K562 (cell line): Measurements from ENCODE around the gene EVL. TPM values are rescaled to one million over a fixed set of nuclear protein-coding genes. Genes with fewer than 3 reads are reported as not detected.

Source experiments
- REST ChIP-seq, 2 experiments: fragments of 450-650 bp; formaldehyde crosslinking in 1 of 2; IDR thresholded peaks; 2 replicates each; pipeline versions ENCODE4 v1.4.0 to v1.6.1; 2014 to 2020; ENCODE audit warnings: mild to moderate bottlenecking in 2 of 2, borderline replicate concordance in 1 of 2, low read depth in 1 of 2
- XRCC5 ChIP-seq: fragments of 200-400 bp; formaldehyde crosslinking; IDR thresholded peaks from 2 replicates; pipeline ENCODE4 v1.6.1; 2017; ENCODE audit warnings: low read depth, mild to moderate bottlenecking, low read length
- polyA plus RNA-seq, 8 experiments: library from polyadenylated mRNA; depleted of rRNA in 4 of 8; stranded (reverse) in 5 of 8; unstranded in 3 of 8; fragments of >200 nt; fragmentation: Nextera tagmentation in 2 of 8; fragmentation: Illumina TruSeq in 1 of 8; extraction: Ambion mirVana in 2 of 8; extraction: Trizol in 1 of 8; gene quantifications; 2 replicates each; pipeline versions ENCODE4 v1.2.1 to v1.2.3, GENCODE V29; 2011 to 2014; ENCODE audit warnings: inconsistent platforms in 1 of 8, missing spikeins in 1 of 8
- total RNA-seq, 7 experiments: library from RNA; depleted of rRNA in 6 of 7; stranded (reverse); fragments of >200 nt in 6 of 7; fragmentation: Illumina TruSeq in 2 of 7; extraction: Trizol in 2 of 7; gene quantifications; 2 replicates each; pipeline versions ENCODE4 v1.2.1 to v1.2.3, GENCODE V29; 2011 to 2021; ENCODE audit warnings: low replicate concordance in 1 of 7

Gene EVL
- total and polyA plus RNA-seq, 9 of the 15 experiments (the other 6 are each of a cell fraction or from before 2014, with no cell fraction given) = 2.9 to 43.4 (median 23.9) TPM

DNA sequence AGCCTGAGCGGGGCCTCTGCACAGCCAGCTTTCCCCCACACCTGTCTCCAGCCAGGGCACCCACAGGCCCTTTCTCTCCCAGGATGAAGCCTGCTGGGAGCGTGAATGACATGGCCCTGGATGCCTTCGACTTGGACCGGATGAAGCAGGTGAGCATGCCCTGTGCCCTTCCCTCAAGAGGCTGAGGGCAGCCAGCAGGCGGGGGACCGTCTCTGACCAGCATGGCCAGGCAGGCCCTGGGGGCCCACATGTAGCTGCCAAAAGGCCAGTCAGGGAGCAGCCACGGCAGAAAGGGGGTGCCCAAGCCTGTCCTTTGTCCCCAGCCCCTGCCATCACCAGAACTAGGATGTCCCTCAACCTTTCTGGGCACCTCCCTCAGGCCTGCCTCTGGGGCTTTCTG lies 75.9 kb downstream of the EVL start (continued):
- TF ChIP-seq REST (IDR thresholded peaks at IDR 0.05; ENCODE audit: borderline replicate concordance) = no peak
- no peak for TF ChIP-seq REST (CRISPR knock-in tag; IDR thresholded peaks at IDR 0.05; ENCODE audit: low read depth)
- no peak for TF ChIP-seq XRCC5
